Endometrial microvascular endothelial cells (primary cell): ENCODE results near the gene RUNDC3A. TPM values are rescaled to one million over a fixed set of nuclear protein-coding genes. Genes with fewer than 3 reads are reported as not detected.
"Not testable (repeated sequence)": the region's sequence is repeated elsewhere in the genome, so short reads cannot be mapped to it uniquely, and the experiment has no call there.

Source experiments
- in situ Hi-C: cut with HindIII; loops from 2 replicates; pipeline ENCODE4 v1.10.0; 2017; ENCODE audit warnings: low sequenced_read_pairs, low pct_unique_long_range_greater_than_20kb; ENCODE audit errors: inconsistent ontology term
- total RNA-seq: library from RNA; depleted of rRNA; stranded (reverse); fragments of >200 nt; gene quantifications from one replicate; pipeline ENCODE4 v1.2.3, GENCODE V29; 2015; ENCODE audit errors: inconsistent ontology term

RUNDC3A gene
- total RNA-seq, 1 donor from 2014 or later, result not detected

DNA sequence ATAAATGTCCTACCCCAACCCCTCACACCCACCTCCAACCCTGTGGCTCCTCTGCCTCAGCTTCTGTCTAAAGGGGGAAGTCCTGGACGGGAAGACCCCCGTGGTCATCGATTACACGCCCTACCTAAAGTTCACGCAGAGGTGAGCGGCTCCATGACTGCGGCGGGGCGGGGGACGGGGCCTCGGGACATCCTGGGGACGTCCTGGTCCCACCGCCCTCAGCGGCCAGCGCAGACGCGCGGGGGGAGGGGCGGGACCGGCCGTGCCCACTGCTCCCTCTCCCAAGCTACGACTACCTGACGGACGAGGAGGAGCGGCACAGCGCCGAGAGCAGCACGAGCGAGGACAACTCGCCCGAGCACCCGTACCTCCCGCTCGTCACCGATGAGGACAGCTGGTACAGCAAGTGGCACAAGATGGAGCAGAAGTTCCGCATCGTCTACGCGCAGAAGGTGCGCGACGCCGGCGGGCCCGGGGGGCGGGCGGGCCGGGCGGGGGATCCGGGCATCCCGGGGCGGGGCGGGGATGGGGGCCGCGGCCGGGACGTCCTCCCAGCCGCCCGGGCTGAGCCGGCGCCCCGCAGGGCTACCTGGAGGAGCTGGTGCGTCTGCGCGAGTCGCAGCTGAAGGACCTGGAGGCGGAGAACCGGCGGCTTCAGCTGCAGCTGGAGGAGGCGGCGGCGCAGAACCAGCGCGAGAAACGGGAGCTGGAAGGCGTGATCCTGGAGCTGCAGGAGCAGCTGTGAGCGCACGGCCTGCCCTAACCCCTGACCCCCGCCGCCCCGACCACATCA is 6.7 kb downstream of the RUNDC3A start:
- in situ Hi-C loops, result no loop called here

- in situ Hi-C loops, result no loop called here
These were observed 7.6 kb downstream of the RUNDC3A start for GRCh38 chr17:44315760-44316731.

GRCh38 chr17:44317545-44317944 is 9.1 kb downstream of the RUNDC3A start:
- in situ Hi-C loops, result no loop called here

- in situ Hi-C loops, result no loop called here
These were observed 9.9 kb downstream of the RUNDC3A start for GRCh38 chr17:44318077-44318892.

DNA sequence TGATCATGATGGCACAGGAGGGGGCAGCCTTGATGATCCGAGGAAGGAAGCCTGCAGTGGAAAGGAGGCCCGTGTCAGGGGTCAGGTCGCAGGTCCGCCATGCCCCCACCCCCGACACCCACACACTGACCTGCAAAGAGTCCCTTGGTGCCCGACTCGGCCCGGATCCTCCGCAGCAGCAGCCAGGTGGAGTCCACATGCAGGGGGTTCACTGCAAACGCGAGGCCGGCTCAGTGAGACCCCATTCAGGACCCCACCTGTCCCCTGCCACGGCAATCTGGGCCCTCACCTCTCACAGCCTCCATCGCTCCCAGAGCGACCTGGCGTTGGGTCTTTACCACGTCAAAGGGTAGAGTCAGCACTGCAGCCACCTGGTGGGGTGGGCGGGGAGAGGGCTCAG is 11.7 kb downstream of the RUNDC3A start:
- in situ Hi-C loops, result loop anchor here (10.0 kb wide), 1 partner anchor 115 kb away; no protein-coding TSS in a partner anchor

DNA sequence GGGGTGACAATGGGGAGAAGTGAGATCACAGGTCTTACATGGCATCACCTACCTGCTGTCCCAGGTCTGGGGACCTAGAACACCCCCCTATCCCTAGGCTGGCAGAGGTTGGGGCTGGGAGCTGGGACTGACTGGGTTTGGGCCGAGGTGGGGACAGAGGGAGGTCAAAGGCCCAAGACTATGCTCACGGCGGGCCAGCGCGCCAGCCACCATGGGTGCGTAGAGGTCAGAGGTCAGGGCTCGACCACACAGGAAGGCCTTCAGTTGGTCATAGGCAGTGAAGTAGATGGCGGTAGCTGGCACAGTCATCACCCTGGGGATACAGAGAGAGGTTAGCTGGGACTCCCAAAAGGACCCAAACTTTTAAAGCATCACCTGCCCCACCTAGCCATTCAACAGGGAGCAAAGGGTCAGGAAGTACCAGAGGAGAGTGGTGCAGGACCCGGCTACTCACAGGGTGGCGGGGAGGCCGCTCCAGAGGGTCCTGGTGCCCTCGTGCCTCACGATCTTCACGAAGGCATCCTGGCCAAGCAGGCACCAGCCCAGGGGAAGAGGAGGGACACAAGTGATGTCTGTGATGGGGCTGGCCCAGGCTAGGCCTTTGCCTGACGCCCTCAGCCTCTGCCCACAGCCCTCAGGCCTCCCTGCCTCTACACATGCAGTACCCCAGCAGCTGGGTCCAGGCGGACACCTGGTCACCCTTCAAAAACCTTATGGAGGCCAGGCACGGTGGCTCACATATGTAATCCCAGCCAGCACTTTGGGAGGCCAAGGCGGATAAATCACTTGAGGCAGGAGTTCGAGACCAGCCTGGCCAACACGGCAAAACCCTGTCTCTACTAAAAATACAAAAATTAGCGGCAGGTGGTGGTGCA is 13.1 kb downstream of the RUNDC3A start:
- in situ Hi-C loops, result loop anchor here (10.0 kb wide), 1 partner anchor 117 kb away; no protein-coding TSS in a partner anchor

GRCh38 chr17:44322236-44322895 is 14.0 kb downstream of the RUNDC3A start:
- in situ Hi-C loops, result loop anchor here (10.0 kb wide), 1 partner anchor 118 kb away; no protein-coding TSS in a partner anchor

DNA sequence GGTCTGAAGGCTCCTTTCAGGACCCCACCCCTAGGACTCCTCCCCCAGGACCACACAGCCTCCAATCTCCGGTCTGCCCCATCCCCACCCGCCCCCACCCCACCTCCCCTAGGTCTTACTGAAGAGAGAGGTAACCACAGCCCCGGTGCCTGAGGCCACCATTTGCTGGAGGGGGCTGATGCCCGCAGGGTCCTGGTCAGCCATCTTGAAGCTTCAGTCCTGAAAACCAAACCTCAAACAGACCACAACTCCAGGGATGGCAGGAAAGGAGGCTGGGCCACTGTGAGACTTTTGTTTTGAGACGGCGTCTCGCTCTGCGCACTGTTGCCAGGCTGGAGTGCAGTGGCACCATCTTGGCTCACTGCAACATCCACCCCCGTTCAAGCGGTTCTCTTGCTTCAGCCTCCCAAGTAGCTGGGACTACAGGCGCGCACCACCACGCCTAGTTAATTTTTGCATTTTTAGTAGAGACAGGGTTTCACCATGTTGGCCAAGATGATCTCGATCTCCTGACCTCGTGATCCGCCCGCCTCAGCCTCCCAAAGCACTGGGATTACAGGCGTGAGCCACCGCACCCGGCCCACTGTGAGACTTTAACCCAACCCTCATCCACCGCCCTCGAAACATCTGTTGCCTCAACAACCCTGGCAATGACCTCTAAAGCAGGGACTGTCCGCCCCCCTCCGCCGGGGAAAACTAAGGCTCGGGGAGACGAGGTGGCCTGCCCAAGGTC is 15.1 kb downstream of the RUNDC3A start:
- in situ Hi-C loops, result loop anchor here (10.0 kb wide), 1 partner anchor 119 kb away; no protein-coding TSS in a partner anchor

DNA sequence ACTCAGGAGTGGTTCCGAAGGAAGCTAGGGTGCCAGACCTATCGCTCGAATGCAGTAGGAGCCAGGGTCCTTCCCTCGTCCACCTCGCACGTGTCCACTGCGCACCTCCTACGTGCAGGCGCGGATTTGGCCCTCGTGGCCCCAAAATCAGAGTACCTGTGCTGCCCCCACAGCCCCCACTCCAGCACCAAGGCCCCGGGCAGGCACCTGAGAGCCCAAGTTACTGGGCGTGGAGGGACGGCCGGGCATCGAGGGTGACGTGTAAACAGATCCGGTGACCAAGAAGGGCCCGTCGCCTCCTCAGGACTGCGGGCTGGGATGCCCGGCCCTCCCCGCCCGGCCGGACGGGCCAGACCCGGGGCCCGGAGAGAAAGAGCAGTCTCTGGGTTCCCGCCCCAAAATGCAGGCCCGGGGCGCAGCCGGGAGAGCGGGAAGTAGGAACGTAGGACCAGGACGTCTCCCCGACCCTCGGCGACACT is 15.7 kb downstream of the RUNDC3A start:
- in situ Hi-C loops, result loop anchor here (10.0 kb wide), 1 partner anchor 119 kb away; no protein-coding TSS in a partner anchor

GRCh38 chr17:44324571-44325275 is 16.3 kb downstream of the RUNDC3A start, which contains the start of gene SLC25A39:
Gene SLC25A39, minus strand, starts transcription at chr17:44324823. Its CDS starts 1,261 bp downstream, at chr17:44323562.
- in situ Hi-C loops, result loop anchor here (10.0 kb wide), 1 partner anchor 120 kb away; no protein-coding TSS in a partner anchor

DNA sequence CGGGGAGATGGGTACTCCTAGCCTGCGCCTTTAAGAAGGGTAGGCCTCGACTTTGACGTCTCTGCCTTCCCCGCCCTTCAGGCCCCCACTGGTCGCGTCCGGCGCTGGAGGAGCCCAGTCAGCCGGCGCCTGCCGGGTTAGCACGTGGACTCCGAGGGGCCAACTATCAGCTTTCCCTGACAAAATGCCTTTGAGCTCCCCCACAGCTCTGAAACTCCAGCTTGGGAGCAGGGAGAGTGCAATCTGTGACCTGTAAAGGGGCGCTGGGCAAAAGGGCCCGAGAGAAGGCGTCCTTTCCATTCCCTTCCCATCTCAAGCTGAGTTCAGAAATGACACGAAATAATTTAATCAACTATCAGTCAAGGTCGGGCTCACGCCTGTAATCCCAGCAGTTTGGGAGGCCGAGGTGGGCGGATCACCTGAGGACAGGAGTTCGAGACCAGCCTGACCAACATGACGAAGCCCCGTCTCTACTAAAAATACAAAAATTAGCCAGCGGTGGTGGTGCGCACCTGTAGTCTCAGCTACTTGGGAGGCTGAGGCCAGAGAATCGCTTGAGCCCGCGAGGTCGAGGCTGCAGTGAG is 18.6 kb downstream of the RUNDC3A start:
- in situ Hi-C loops, result loop anchor here (10.0 kb wide), 1 partner anchor 122 kb away; no protein-coding TSS in a partner anchor

- in situ Hi-C loops, result loop anchor here (10.0 kb wide), 1 partner anchor 123 kb away; no protein-coding TSS in a partner anchor
These were observed 19.5 kb downstream of the RUNDC3A start for GRCh38 chr17:44327715-44328449.

DNA sequence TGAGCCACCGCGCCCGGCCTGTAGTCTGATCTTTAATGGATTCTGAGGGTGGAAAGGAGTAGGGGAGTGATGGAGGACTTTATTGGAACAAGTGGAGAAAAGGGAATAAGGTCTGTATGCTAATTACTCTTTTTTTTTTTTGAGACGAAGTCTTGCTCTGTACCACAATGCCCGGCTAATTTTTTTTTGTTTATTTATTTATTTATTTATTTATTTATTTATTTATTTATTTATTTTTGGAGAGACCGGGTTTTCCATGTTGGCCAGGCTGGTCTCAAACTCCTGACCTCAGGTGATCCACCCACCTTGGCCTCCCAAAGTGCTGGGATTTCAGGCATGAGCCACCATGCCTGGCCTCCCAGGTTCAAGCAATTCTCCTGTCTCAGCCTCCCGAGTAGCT is 21.1 kb downstream of the RUNDC3A start:
- in situ Hi-C loops, result loop anchor here (10.0 kb wide), 1 partner anchor 125 kb away; no protein-coding TSS in a partner anchor

DNA sequence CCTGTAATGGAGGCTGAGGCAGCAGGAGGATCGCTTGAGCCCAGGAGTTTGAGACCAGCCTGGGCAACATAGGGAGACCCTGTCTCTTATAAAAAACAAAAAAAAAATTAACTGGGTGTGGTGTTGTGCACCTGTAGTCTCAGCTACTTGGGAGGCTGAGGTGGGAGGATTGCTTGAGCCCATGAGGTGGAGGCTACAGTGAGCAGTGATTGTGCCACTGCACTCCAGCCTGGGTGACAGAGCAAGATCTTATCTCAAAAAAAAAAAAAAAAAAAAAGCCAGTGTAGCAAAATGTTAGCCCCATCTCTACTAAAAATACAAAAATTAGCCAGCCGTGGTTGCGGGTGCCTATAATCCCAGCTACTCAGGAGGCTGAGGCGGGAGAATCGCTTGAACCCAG is 21.9 kb downstream of the RUNDC3A start:
- in situ Hi-C loops, result not testable (repeated sequence)
